H9 (cell line): ENCODE measurements around the gene ABLIM3. TPM values are rescaled to one million over a fixed set of nuclear protein-coding genes. Genes with fewer than 3 reads are reported as not detected.

Experiments
- DNase-seq: peaks from one replicate; pipeline ENCODE4 v3.0.0-alpha.2; 2017
- H2AFZ ChIP-seq: one replicate; pipeline ENCODE4 v1.6.1; 2013; ENCODE audit warnings: mild to moderate bottlenecking, low read length, control low read depth, moderate library complexity
- H2AK5ac ChIP-seq: 2 replicates; pipeline ENCODE4 v1.6.1; 2013; ENCODE audit warnings: low read length, control low read depth, mixed read lengths; ENCODE audit not compliant: insufficient read length
- H2BK120ac ChIP-seq: one replicate; pipeline ENCODE4 v1.6.1; 2013; ENCODE audit warnings: low read depth, mild to moderate bottlenecking, low read length, control low read depth, inconsistent platforms; ENCODE audit not compliant: poor library complexity, severe bottlenecking
- H2BK12ac ChIP-seq: 2 replicates; pipeline ENCODE4 v1.6.1; 2013; ENCODE audit warnings: low read length, control low read depth, mixed read lengths, low read depth; ENCODE audit not compliant: insufficient read length
- H2BK15ac ChIP-seq: 2 replicates; pipeline ENCODE4 v1.6.1; 2013; ENCODE audit warnings: low read depth, low read length, control low read depth
- H2BK20ac ChIP-seq: one replicate; pipeline ENCODE4 v1.6.1; 2013; ENCODE audit warnings: low read depth, mild to moderate bottlenecking, low read length, control low read depth, inconsistent platforms; ENCODE audit not compliant: poor library complexity, severe bottlenecking
- H2BK5ac ChIP-seq: 2 replicates; pipeline ENCODE4 v1.6.1; 2013; ENCODE audit warnings: low read length, control low read depth, mixed read lengths; ENCODE audit not compliant: insufficient read length
- H3K14ac ChIP-seq: 2 replicates; pipeline ENCODE4 v1.6.1; 2013; ENCODE audit warnings: low read length, control low read depth; ENCODE audit not compliant: insufficient read depth
- H3K18ac ChIP-seq: 2 replicates; pipeline ENCODE4 v1.6.1; 2013; ENCODE audit warnings: low read depth, mild to moderate bottlenecking, mixed read lengths, low read length, control low read depth; ENCODE audit not compliant: insufficient read length
- H3K23ac ChIP-seq: 2 replicates; pipeline ENCODE4 v1.6.1; 2013; ENCODE audit warnings: low read length, control low read depth, mixed read lengths, low read depth; ENCODE audit not compliant: insufficient read length
- H3K23me2 ChIP-seq: 2 replicates; pipeline ENCODE4 v1.6.1; 2013; ENCODE audit warnings: low read depth, mild to moderate bottlenecking, mixed read lengths, low read length, control low read depth; ENCODE audit not compliant: insufficient read length, poor library complexity, severe bottlenecking
- H3K27ac ChIP-seq: 2 replicates; pipeline ENCODE4 v1.5.1; 2013; ENCODE audit warnings: low read length, control low read depth, mixed read lengths, low read depth; ENCODE audit not compliant: insufficient read length
- H3K27me3 ChIP-seq: 2 replicates; pipeline ENCODE4 v1.6.1; 2013; ENCODE audit warnings: low read length, control low read depth, inconsistent platforms; ENCODE audit not compliant: insufficient read depth
- H3K4ac ChIP-seq: 2 replicates; pipeline ENCODE4 v1.6.1; 2013; ENCODE audit warnings: low read depth, mild to moderate bottlenecking, control low read depth, inconsistent platforms, low read length, moderate library complexity
- H3K4me1 ChIP-seq: 2 replicates; pipeline ENCODE4 v1.6.1; 2013; ENCODE audit warnings: low read length, control low read depth, inconsistent platforms; ENCODE audit not compliant: insufficient read depth
- H3K4me2 ChIP-seq: 2 replicates; pipeline ENCODE4 v1.6.1; 2013; ENCODE audit warnings: low read length, control low read depth, mixed read lengths; ENCODE audit not compliant: insufficient read length, insufficient read depth
- H3K56ac ChIP-seq: 2 replicates; pipeline ENCODE4 v1.6.1; 2013; ENCODE audit warnings: low read depth, mild to moderate bottlenecking, mixed read lengths, low read length, control low read depth; ENCODE audit not compliant: insufficient read length
- H3K79me1 ChIP-seq: 2 replicates; pipeline ENCODE4 v1.6.1; 2013; ENCODE audit warnings: low read depth, mild to moderate bottlenecking, moderate library complexity, low read length, control low read depth, inconsistent platforms; ENCODE audit not compliant: insufficient read depth, poor library complexity, severe bottlenecking
- H3K79me2 ChIP-seq: 2 replicates; pipeline ENCODE4 v1.6.1; 2013; ENCODE audit warnings: low read length, control low read depth, inconsistent platforms; ENCODE audit not compliant: insufficient read depth
- H3K9ac ChIP-seq: 2 replicates; pipeline ENCODE4 v1.6.1; 2013; ENCODE audit warnings: low read length, control low read depth, mixed read lengths; ENCODE audit not compliant: insufficient read length; ENCODE audit errors: extremely low read depth
- H3K9me3 ChIP-seq: one replicate; pipeline ENCODE4 v1.6.1; 2013; ENCODE audit warnings: low read depth, low read length, inconsistent platforms; ENCODE audit not compliant: control insufficient read depth
- H3T11ph ChIP-seq: one replicate; pipeline ENCODE4 v1.6.1; 2013; ENCODE audit warnings: mild to moderate bottlenecking, low read length, control low read depth, inconsistent platforms
- H4K20me1 ChIP-seq: one replicate; pipeline ENCODE4 v1.6.1; 2013; ENCODE audit not compliant: control insufficient read depth, insufficient read length, insufficient read depth
- H4K5ac ChIP-seq: 2 replicates; pipeline ENCODE4 v1.6.1; 2013; ENCODE audit warnings: low read depth, mild to moderate bottlenecking, mixed read lengths, low read length, control low read depth; ENCODE audit not compliant: insufficient read length
- H4K8ac ChIP-seq: replicated peaks from 2 replicates; pipeline ENCODE4 v1.6.1; 2013; ENCODE audit warnings: low read length, control low read depth, mixed read lengths, low read depth; ENCODE audit not compliant: insufficient read length
- H4K91ac ChIP-seq: 2 replicates; pipeline ENCODE4 v1.6.1; 2013; ENCODE audit warnings: low read depth, mild to moderate bottlenecking, moderate library complexity, mixed read lengths, low read length, control low read depth; ENCODE audit not compliant: insufficient read length
- H3K27ac Mint-ChIP-seq, 3 experiments: 2 replicates in 2 of 3; 3 replicates in 1 of 3; pipeline ENCODE4 v1.8.0; 2020 to 2021; ENCODE audit warnings: mixed read lengths in 3 of 3, mild to moderate bottlenecking in 1 of 3, moderate library complexity in 1 of 3
- H3K27me3 Mint-ChIP-seq: 2 replicates; pipeline ENCODE4 v1.8.0; 2021; ENCODE audit warnings: low read depth, mild to moderate bottlenecking, moderate library complexity, mixed read lengths
- H3K36me3 Mint-ChIP-seq, 3 experiments: 2 replicates in 2 of 3; 3 replicates in 1 of 3; pipeline ENCODE4 v1.8.0; 2020 to 2021; ENCODE audit warnings: low read depth in 3 of 3, mixed read lengths in 3 of 3; ENCODE audit not compliant: insufficient read depth in 1 of 3
- H3K4me1 Mint-ChIP-seq, 2 experiments: 2 replicates each; pipeline ENCODE4 v1.8.0; 2020; ENCODE audit warnings: mixed read lengths in 2 of 2
- H3K4me3 Mint-ChIP-seq, 2 experiments: 2 replicates in 1 of 2; 3 replicates in 1 of 2; pipeline ENCODE4 v1.8.0; 2020 to 2021; ENCODE audit warnings: mild to moderate bottlenecking in 2 of 2, mixed read lengths in 2 of 2, moderate library complexity in 1 of 2
- H3K9me3 Mint-ChIP-seq, 2 experiments: 2 replicates in 1 of 2; 3 replicates in 1 of 2; pipeline ENCODE4 v1.8.0; 2020; ENCODE audit warnings: mild to moderate bottlenecking in 2 of 2, mixed read lengths in 2 of 2, moderate library complexity in 1 of 2
- WGBS: extraction: QIAGEN DNeasy Blood & Tissue Kit; methylation state at CpG from one replicate; pipeline ENCODE4 v1.1.7; 2013; ENCODE audit warnings: missing lambda C conversion rate, low lambda C conversion rate, mixed read lengths; ENCODE audit not compliant: insufficient read length; ENCODE audit errors: extremely low coverage; 5-methylcytosine and 5-hydroxymethylcytosine counted together
- total RNA-seq: library from RNA; stranded (reverse); gene quantifications from 2 replicates; pipeline ENCODE4 v1.2.1, GENCODE V29; 2021
- TF ChIP-seq, protein P1 (sequence below): fragments of 200-600 bp; sonication (generic); conservative IDR thresholded peaks from 3 replicates; pipeline ENCODE4 v1.8.0; 2021; ENCODE audit warnings: antibody characterized with exemption, mild to moderate bottlenecking

Gene ABLIM3
- total RNA-seq, 1 experiment from 2014 or later, result 0.20 TPM

DNA sequence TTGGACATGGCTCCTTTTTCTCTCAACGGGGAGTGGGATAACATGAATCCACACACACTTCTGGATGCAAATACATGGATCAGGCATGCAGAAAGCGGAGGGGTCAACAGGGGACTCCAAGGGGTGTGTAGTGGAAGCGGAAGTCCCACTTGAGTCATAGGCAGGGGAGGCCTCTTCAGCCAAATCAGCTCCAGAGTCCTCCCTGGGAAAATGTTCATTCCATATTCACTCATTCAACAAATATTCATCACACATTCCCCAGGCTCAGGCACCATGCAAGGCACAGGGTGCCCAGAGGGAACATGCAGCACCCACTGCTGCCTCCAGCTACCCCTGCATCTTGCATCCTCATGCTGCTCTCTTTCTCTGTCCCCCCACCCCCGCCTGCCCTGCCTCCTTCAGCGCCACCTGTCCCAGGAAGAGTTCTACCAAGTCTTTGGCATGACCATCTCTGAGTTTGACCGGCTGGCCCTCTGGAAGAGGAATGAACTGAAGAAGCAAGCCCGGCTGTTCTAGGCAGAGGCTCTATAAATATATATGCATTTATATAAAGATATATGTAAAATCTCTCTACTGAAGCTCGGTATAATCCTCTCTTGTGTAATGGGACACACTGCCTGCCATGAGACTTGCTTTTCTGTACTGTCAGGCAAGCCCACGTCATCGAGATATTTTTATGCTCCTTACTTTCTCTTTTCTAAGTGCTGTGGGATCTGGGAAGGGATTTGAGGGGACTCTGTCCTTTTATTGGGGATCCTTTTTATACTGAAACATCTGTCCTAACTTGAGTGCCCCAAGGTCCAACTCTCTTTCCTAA, 116.8 kb downstream of the ABLIM3 start:
- Histone ChIP-seq H4K20me1 (no peaks in the 10 kb centered on the region), H3K56ac (no peak overlapping the region), H3K18ac (no peak overlapping the region), H3K23ac (no peak overlapping the region), H3K4me2 (no peak overlapping the region), H4K91ac (no peak overlapping the region), H3K4ac (no peak overlapping the region), H2BK20ac (no peak overlapping the region), H3K14ac (0 out of 2 replicates have a peak overlapping the region, but pooled peaks have one; percentile 41), H4K8ac (no peak overlapping the region), H2AFZ (no peak overlapping the region), H2BK5ac (no peak overlapping the region), H3K27ac (no peak overlapping the region), H3K79me2 (no peaks in the 10 kb centered on the region), H4K5ac (no peak overlapping the region), H3K23me2 (no peaks in the 10 kb centered on the region), H2BK12ac (no peak overlapping the region), H2BK120ac (no peak overlapping the region), H3K9me3 (no peaks in the 10 kb centered on the region), H2BK15ac (no peak overlapping the region), H3K9ac (no peak overlapping the region), H3K27me3 (no peaks in the 10 kb centered on the region), H2AK5ac (no peak overlapping the region), H3T11ph (no peak overlapping the region), H3K4me1 (no peaks in the 10 kb centered on the region), H3K79me1 (no peaks in the 10 kb centered on the region)
- H3K4me1 Mint-ChIP-seq, result 0 out of 4 replicates have a peak, but pooled peaks cover 0 to 3% of the 10 kb centered on the region in 2 experiments
- no peaks in the 10 kb centered on the region for H3K9me3 Mint-ChIP-seq
- peak overlapping the region in 1 of 3 experiments; percentile 40; a peak in 1 of 7 replicates for H3K27ac Mint-ChIP-seq
- peaks cover 48% of the 10 kb centered on the region for H3K27me3 Mint-ChIP-seq
- no CpG with 5 or more reads among the region's 10 CpGs for WGBS
- TF ChIP-seq, protein P1, sequence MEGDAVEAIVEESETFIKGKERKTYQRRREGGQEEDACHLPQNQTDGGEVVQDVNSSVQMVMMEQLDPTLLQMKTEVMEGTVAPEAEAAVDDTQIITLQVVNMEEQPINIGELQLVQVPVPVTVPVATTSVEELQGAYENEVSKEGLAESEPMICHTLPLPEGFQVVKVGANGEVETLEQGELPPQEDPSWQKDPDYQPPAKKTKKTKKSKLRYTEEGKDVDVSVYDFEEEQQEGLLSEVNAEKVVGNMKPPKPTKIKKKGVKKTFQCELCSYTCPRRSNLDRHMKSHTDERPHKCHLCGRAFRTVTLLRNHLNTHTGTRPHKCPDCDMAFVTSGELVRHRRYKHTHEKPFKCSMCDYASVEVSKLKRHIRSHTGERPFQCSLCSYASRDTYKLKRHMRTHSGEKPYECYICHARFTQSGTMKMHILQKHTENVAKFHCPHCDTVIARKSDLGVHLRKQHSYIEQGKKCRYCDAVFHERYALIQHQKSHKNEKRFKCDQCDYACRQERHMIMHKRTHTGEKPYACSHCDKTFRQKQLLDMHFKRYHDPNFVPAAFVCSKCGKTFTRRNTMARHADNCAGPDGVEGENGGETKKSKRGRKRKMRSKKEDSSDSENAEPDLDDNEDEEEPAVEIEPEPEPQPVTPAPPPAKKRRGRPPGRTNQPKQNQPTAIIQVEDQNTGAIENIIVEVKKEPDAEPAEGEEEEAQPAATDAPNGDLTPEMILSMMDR, result no peak
- no peaks in the 10 kb centered on the region for H3K36me3 Mint-ChIP-seq
- no peak overlapping the region for H3K4me3 Mint-ChIP-seq
- no peak for DNase-seq
